HEK293 (cell line): ENCODE data around the gene TTC24.

Experiments
- FEZF1 ChIP-seq: fragments of 450-650 bp; formaldehyde crosslinking; IDR thresholded peaks from 2 replicates; pipeline ENCODE4 v1.5.1; 2016; ENCODE audit warnings: missing biosample characterization, missing genetic modification characterization
- GLI2 ChIP-seq: fragments of 450-650 bp; formaldehyde crosslinking; IDR thresholded peaks from 2 replicates; pipeline ENCODE4; 2017; ENCODE audit warnings: missing biosample characterization, missing genetic modification characterization, low read depth, borderline replicate concordance
- MEIS1 ChIP-seq: sonication (generic); formaldehyde crosslinking; IDR thresholded peaks from 2 replicates; pipeline ENCODE4 v1.8.1; 2022; ENCODE audit warnings: missing genetic modification reagents, mild to moderate bottlenecking, borderline replicate concordance
- MYNN ChIP-seq: fragments of 450-650 bp; formaldehyde crosslinking; IDR thresholded peaks from 2 replicates; pipeline ENCODE4 v1.5.1; 2016; ENCODE audit warnings: missing biosample characterization, missing genetic modification characterization, borderline replicate concordance
- RBAK ChIP-seq: fragments of 450-650 bp; formaldehyde crosslinking; IDR thresholded peaks from 2 replicates; pipeline ENCODE4 v1.5.1; 2016; ENCODE audit warnings: missing biosample characterization, missing genetic modification characterization
- REPIN1 ChIP-seq: fragments of 450-650 bp; formaldehyde crosslinking; IDR thresholded peaks from 2 replicates; pipeline ENCODE4 v1.5.1; 2017; ENCODE audit warnings: missing biosample characterization, missing genetic modification characterization, low read depth
- SP7 ChIP-seq: fragments of 450-650 bp; formaldehyde crosslinking; IDR thresholded peaks from 2 replicates; pipeline ENCODE4 v1.5.1; 2016; ENCODE audit warnings: missing biosample characterization, missing genetic modification characterization
- TCF7L2 ChIP-seq: IDR thresholded peaks from 2 replicates; pipeline ENCODE4 v1.6.1; 2011; ENCODE audit warnings: low read depth, mild to moderate bottlenecking, inconsistent platforms, low read length, moderate library complexity, borderline replicate concordance
- ZIC2 ChIP-seq: fragments of 450-650 bp; formaldehyde crosslinking; IDR thresholded peaks from 2 replicates; pipeline ENCODE4 v1.5.1; 2016; ENCODE audit warnings: missing biosample characterization, missing genetic modification characterization
- ZNF114 ChIP-seq: fragments of 450-650 bp; formaldehyde crosslinking; IDR thresholded peaks from 2 replicates; pipeline ENCODE4 v1.5.0; 2017; ENCODE audit warnings: missing biosample characterization, missing genetic modification characterization
- ZNF140 ChIP-seq: fragments of 450-650 bp; formaldehyde crosslinking; IDR thresholded peaks from 2 replicates; pipeline ENCODE4 v1.5.1; 2016; ENCODE audit warnings: missing biosample characterization, missing genetic modification characterization
- ZNF146 ChIP-seq: fragments of 450-650 bp; formaldehyde crosslinking; IDR thresholded peaks from 2 replicates; pipeline ENCODE4 v1.5.1; 2016; ENCODE audit warnings: missing biosample characterization, missing genetic modification characterization
- ZNF174 ChIP-seq: fragments of 450-650 bp; formaldehyde crosslinking; IDR thresholded peaks from 2 replicates; pipeline ENCODE4 v1.5.0; 2017; ENCODE audit warnings: missing biosample characterization, mild to moderate bottlenecking, missing genetic modification characterization
- ZNF239 ChIP-seq: fragments of 450-650 bp; formaldehyde crosslinking; IDR thresholded peaks from 2 replicates; pipeline ENCODE4 v1.5.1; 2016; ENCODE audit warnings: missing biosample characterization, missing genetic modification characterization
- ZNF24 ChIP-seq: fragments of 450-650 bp; formaldehyde crosslinking; IDR thresholded peaks from 2 replicates; pipeline ENCODE4 v1.5.1; 2016; ENCODE audit warnings: missing biosample characterization, missing genetic modification characterization
- ZNF302 ChIP-seq: fragments of 450-650 bp; formaldehyde crosslinking; IDR thresholded peaks from 2 replicates; pipeline ENCODE4 v1.5.1; 2016; ENCODE audit warnings: missing biosample characterization, missing genetic modification characterization, low read depth
- ZNF366 ChIP-seq: fragments of 450-650 bp; formaldehyde crosslinking; conservative IDR thresholded peaks from 2 replicates; pipeline ENCODE4 v1.5.1; 2016; ENCODE audit warnings: missing biosample characterization, missing genetic modification characterization
- ZNF426 ChIP-seq: fragments of 450-650 bp; formaldehyde crosslinking; IDR thresholded peaks from 2 replicates; pipeline ENCODE4 v1.5.1; 2017; ENCODE audit warnings: missing biosample characterization, missing genetic modification characterization, mild to moderate bottlenecking, inconsistent platforms, moderate library complexity
- ZNF433 ChIP-seq: fragments of 450-650 bp; formaldehyde crosslinking; IDR thresholded peaks from 2 replicates; pipeline ENCODE4 v1.5.1; 2016; ENCODE audit warnings: missing biosample characterization, missing genetic modification characterization, low read depth
- ZNF449 ChIP-seq: fragments of 450-650 bp; formaldehyde crosslinking; IDR thresholded peaks from 2 replicates; pipeline ENCODE4 v1.5.1; 2017; ENCODE audit warnings: missing biosample characterization, mild to moderate bottlenecking, missing genetic modification characterization, moderate library complexity
- ZNF530 ChIP-seq: fragments of 450-650 bp; formaldehyde crosslinking; IDR thresholded peaks from 2 replicates; pipeline ENCODE4 v1.5.1; 2016; ENCODE audit warnings: low read depth, missing biosample characterization, missing genetic modification characterization
- ZNF571 ChIP-seq: fragments of 450-650 bp; formaldehyde crosslinking; IDR thresholded peaks from 2 replicates; pipeline ENCODE4 v1.5.0; 2017; ENCODE audit warnings: missing biosample characterization, missing genetic modification characterization
- ZNF585B ChIP-seq: fragments of 450-650 bp; formaldehyde crosslinking; IDR thresholded peaks from 2 replicates; pipeline ENCODE4 v1.5.1; 2016; ENCODE audit warnings: missing biosample characterization, missing genetic modification characterization
- ZNF658 ChIP-seq: fragments of 450-650 bp; formaldehyde crosslinking; IDR thresholded peaks from 2 replicates; pipeline ENCODE4; 2016; ENCODE audit warnings: missing biosample characterization, missing genetic modification characterization
- ZNF76 ChIP-seq: fragments of 450-650 bp; formaldehyde crosslinking; IDR thresholded peaks from 2 replicates; pipeline ENCODE4; 2016; ENCODE audit warnings: low read depth, missing biosample characterization, missing genetic modification characterization, borderline replicate concordance
- TF ChIP-seq, protein P1 (sequence below): fragments of 450-650 bp; formaldehyde crosslinking; IDR thresholded peaks from 2 replicates; pipeline ENCODE4 v1.5.1; 2017; ENCODE audit warnings: missing biosample characterization, missing genetic modification characterization
- TF ChIP-seq, protein P2 (sequence below): fragments of 450-650 bp; formaldehyde crosslinking; IDR thresholded peaks from 2 replicates; pipeline ENCODE4 v1.5.1; 2016; ENCODE audit warnings: missing biosample characterization, missing genetic modification characterization
- TF ChIP-seq, protein P3 (sequence below): fragments of 450-650 bp; formaldehyde crosslinking; IDR thresholded peaks from 2 replicates; pipeline ENCODE4 v1.5.0; 2017; ENCODE audit warnings: missing biosample characterization, missing genetic modification characterization, borderline replicate concordance
- TF ChIP-seq, protein P4 (sequence below): fragments of 450-650 bp; formaldehyde crosslinking; IDR thresholded peaks from 2 replicates; pipeline ENCODE4 v1.5.1; 2016; ENCODE audit warnings: missing biosample characterization, missing genetic modification characterization

TTC24 gene

DNA sequence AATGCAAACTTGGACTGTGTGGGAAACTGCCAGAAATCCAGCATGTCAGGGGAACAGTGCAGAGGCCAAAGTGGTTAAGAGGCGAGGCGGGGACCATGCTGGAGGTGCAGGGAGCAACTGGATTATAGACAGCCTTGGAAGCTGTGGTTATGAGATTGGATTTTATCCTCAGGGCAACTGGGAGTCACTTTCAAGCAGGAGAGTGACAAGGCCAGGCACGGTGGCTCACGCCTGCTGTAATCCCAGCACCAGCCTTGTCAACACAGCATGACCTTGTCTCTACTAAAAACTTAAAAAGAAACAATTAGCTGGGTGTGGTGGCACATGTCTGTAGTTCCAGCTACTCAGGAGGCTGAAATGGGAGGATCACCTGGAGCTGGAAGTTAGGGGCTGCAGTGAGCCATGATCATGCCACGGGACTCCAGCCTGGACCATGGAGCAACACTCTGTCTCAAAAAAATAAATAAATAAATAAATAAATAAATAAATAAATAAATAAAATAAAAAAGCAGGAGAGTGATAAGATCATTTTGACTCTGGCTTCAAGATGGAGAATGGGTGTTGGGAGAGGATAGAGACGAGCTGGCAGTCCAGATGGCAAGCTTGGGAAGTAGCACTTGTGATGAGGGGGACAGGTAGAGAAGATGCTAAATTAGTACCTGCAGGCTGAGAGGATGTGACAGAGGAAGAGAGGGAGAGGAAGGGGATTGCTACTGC lies 43.2 kb downstream of the TTC24 start (continued):
- TF ChIP-seq ZNF174 (tag by site-specific recombination) (no peak), ZNF24 (tag by site-specific recombination) (peak; percentile 65; the same call in 1 of the 2 replicates), ZNF146 (no peak), RBAK (tag by site-specific recombination) (peak; percentile 87), ZNF76 (tag by site-specific recombination) (no peak), FEZF1 (tag by site-specific recombination) (0 out of 2 replicates have a peak, but pooled peaks have one; percentile 12), ZNF658 (tag by site-specific recombination) (no peak), MEIS1 (no peak), ZNF140 (peak; percentile 97), ZNF433 (tag by site-specific recombination) (peak; percentile 99), ZNF530 (peak; percentile 88), ZNF239 (tag by site-specific recombination) (no peak), ZIC2 (tag by site-specific recombination) (peak; percentile 18; the same call in 1 of the 2 replicates), TCF7L2 (no peak), ZNF302 (tag by site-specific recombination) (0 out of 2 replicates have a peak, but pooled peaks have one; percentile 54), ZNF426 (tag by site-specific recombination) (peak; percentile 100), ZNF449 (tag by site-specific recombination) (no peak), ZNF585B (tag by site-specific recombination) (0 out of 2 replicates have a peak, but pooled peaks have one; percentile 7), ZNF114 (no peak), GLI2 (peak; percentile 92; the same call in 1 of the 2 replicates), ZNF571 (tag by site-specific recombination) (no peak), MYNN (tag by site-specific recombination) (peak; percentile 65; the same call in 1 of the 2 replicates), REPIN1 (peak; percentile 60; the same call in 1 of the 2 replicates), SP7 (peak; percentile 39; the same call in 1 of the 2 replicates), ZNF366 (tag by site-specific recombination) (peak; percentile 64)
- TF ChIP-seq, protein P1, sequence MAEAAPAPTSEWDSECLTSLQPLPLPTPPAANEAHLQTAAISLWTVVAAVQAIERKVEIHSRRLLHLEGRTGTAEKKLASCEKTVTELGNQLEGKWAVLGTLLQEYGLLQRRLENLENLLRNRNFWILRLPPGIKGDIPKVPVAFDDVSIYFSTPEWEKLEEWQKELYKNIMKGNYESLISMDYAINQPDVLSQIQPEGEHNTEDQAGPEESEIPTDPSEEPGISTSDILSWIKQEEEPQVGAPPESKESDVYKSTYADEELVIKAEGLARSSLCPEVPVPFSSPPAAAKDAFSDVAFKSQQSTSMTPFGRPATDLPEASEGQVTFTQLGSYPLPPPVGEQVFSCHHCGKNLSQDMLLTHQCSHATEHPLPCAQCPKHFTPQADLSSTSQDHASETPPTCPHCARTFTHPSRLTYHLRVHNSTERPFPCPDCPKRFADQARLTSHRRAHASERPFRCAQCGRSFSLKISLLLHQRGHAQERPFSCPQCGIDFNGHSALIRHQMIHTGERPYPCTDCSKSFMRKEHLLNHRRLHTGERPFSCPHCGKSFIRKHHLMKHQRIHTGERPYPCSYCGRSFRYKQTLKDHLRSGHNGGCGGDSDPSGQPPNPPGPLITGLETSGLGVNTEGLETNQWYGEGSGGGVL (tag by site-specific recombination) = no peak
- TF ChIP-seq, protein P2, sequence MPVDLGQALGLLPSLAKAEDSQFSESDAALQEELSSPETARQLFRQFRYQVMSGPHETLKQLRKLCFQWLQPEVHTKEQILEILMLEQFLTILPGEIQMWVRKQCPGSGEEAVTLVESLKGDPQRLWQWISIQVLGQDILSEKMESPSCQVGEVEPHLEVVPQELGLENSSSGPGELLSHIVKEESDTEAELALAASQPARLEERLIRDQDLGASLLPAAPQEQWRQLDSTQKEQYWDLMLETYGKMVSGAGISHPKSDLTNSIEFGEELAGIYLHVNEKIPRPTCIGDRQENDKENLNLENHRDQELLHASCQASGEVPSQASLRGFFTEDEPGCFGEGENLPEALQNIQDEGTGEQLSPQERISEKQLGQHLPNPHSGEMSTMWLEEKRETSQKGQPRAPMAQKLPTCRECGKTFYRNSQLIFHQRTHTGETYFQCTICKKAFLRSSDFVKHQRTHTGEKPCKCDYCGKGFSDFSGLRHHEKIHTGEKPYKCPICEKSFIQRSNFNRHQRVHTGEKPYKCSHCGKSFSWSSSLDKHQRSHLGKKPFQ (tag by site-specific recombination) = peak; percentile 77
- TF ChIP-seq, protein P3, sequence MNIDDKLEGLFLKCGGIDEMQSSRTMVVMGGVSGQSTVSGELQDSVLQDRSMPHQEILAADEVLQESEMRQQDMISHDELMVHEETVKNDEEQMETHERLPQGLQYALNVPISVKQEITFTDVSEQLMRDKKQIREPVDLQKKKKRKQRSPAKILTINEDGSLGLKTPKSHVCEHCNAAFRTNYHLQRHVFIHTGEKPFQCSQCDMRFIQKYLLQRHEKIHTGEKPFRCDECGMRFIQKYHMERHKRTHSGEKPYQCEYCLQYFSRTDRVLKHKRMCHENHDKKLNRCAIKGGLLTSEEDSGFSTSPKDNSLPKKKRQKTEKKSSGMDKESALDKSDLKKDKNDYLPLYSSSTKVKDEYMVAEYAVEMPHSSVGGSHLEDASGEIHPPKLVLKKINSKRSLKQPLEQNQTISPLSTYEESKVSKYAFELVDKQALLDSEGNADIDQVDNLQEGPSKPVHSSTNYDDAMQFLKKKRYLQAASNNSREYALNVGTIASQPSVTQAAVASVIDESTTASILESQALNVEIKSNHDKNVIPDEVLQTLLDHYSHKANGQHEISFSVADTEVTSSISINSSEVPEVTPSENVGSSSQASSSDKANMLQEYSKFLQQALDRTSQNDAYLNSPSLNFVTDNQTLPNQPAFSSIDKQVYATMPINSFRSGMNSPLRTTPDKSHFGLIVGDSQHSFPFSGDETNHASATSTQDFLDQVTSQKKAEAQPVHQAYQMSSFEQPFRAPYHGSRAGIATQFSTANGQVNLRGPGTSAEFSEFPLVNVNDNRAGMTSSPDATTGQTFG (tag by site-specific recombination) = no peak
- TF ChIP-seq, protein P4, sequence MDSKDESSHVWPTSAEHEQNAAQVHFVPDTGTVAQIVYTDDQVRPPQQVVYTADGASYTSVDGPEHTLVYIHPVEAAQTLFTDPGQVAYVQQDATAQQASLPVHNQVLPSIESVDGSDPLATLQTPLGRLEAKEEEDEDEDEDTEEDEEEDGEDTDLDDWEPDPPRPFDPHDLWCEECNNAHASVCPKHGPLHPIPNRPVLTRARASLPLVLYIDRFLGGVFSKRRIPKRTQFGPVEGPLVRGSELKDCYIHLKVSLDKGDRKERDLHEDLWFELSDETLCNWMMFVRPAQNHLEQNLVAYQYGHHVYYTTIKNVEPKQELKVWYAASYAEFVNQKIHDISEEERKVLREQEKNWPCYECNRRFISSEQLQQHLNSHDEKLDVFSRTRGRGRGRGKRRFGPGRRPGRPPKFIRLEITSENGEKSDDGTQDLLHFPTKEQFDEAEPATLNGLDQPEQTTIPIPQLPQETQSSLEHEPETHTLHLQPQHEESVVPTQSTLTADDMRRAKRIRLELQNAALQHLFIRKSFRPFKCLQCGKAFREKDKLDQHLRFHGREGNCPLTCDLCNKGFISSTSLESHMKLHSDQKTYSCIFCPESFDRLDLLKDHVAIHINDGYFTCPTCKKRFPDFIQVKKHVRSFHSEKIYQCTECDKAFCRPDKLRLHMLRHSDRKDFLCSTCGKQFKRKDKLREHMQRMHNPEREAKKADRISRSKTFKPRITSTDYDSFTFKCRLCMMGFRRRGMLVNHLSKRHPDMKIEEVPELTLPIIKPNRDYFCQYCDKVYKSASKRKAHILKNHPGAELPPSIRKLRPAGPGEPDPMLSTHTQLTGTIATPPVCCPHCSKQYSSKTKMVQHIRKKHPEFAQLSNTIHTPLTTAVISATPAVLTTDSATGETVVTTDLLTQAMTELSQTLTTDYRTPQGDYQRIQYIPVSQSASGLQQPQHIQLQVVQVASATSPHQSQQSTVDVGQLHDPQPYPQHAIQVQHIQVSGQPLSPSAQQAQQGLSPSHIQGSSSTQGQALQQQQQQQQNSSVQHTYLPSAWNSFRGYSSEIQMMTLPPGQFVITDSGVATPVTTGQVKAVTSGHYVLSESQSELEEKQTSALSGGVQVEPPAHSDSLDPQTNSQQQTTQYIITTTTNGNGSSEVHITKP (tag by site-specific recombination) = no peak; the same call in 1 of the 2 replicates
